ENCODE results near the gene CDH4.

Gene CDH4

GRCh38 chr20:61895016-61895415, 643.0 kb downstream of the CDH4 start:
- DNase-seq, result no peak

DNA sequence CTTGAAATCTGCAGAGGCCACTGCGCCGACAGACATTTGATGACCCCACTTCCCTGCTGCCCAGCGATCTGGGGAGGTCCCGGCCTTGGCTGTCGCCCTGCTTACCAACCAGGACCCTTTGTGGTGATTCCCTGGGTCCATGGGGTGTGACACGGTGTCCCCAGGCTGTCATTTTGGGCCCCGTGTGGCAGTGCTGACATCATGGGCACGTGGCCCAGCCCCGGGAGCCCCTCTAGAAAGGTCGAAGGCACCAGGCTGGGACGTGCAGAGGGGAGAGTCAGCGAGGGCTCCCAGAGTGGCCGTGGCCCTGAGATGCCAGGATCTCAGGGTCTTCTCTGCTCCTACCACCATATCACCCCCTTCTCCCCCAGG, 643.6 kb downstream of the CDH4 start:
- DNase-seq, result no peak

DNA sequence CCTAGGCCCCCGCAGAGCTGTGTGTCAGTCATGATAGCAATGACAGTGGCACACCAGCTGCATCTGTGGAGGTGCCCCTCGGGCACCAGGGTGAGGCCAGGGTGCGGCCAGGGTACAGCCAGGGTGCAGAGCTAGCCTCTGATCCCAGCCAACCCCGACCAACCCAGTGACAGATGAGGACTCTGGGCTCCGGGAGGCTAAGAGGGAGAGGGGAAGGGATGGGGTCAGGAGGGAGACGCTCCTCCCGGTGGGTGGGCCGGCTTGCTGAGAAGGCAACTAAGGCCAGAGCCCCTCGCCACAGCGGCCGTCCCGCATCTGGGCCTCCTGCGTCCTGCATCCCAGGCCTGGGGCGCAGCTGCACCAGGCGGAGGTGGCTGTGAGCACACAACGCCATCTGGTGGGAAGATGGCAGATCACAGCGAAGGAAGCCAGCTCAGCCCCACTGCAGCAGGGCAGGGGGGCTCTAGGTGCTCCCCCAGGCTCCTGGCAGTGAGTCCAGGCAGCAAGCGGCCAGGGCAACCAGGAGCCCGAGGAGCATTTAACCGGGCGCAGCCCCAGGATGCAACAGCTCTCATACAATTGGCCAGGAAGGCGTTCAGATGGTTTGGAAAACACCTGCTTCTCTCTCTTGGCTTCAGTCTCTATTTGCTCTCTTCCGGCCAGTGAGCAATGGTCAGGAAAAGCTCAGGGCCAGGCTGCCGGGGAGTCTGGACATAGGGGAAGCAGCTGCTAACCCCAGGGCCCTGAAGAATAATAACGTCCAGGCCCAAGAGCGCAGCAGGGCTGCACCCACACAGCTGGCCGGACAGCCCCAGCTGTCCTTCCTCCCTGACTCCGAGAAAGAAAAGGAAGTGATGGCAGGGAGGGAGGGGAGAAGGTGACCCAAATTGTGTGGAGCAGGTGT, 644.2 kb downstream of the CDH4 start:
- no peak for DNase-seq

DNA sequence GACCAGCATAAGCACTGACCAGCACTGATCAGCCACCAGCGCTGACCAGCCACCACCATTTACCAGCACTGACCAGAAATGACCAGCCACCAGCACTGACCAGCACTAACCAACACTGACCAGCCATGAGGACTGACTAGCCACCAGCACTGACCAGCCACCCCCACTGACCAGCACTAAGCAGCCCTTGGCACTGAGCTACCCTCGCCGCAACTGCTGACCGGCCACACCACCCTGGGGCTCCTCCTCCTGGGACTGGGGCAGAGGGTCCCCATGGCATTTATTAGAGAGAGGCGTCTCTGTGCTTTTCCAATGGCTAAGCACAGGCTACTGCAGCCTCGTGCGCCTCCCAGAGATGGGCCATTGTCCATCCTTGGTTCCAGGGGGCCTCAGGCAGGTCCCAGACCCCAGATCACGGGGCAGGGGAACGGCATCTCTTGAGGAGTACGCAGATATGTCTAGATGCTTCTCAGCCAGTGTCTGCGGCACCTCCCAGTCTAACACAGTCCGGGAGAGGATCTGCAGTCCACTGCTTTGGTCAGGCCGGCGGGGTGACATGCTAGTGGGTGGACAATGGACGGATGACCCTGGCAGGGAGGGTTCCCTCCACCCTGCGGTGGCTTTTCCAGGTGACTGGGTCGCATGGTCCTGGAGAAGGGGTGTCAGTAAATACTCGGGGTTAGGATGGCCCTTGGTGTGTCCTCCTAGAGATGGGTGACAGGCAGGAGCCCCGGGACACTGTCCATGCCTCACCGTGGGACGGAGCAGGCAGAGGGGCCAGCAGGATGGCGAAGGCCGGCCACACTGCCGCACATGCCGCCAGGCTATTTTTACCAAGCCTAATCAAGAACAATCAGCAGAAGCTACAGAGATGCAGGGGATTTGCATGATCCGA, 645.6 kb downstream of the CDH4 start:
- no peak for DNase-seq

GRCh38 chr20:61898405-61898804, 646.3 kb downstream of the CDH4 start:
- DNase-seq, result no peak

DNA sequence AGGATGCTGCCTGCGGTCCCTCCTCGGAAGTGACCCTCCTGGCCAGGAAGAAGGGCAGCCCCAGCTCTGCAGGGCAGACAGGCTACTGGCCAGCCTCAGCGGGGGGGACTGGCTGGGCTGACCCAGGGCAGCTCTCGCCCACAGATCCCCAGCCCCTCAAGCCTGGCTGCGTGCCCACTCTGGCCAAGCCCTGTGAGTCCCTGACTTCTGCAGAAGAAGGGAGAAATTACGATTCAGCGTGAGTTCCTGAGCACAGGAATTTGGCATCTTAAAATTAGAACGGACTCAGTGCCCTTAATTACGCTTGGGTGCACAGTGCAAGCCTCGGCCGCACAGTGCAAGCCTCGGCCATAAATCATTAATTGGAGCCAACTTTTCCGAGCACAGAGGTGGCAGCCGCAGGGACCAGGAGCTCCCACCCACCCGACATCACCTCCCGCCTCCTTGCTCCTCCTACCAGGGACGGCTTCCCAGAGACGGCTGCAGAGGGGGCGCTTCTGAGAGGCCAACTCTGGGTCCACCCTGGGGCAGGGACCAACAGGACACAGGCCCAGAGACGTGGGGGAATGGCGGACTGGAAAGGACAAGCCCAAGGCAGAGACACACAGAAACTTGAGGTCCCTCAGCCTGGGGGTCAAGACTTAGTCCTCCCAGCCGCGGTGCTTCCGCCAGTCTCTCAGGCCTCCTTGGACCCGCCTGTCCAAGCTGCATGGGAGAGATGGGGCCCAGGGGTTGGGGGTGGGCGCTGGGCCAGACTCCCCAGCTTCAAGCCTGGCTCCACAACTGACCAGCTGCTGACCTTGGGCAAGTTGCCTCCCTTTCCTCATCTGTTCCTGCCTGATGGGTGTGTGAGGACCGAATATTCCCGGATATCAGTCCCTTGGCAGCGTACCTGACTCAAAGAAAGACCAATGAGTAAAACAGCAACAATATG, 648.2 kb downstream of the CDH4 start:
- no peak for DNase-seq

- DNase-seq, result no peak
These were observed 648.9 kb downstream of the CDH4 start for GRCh38 chr20:61900945-61901293.

DNA sequence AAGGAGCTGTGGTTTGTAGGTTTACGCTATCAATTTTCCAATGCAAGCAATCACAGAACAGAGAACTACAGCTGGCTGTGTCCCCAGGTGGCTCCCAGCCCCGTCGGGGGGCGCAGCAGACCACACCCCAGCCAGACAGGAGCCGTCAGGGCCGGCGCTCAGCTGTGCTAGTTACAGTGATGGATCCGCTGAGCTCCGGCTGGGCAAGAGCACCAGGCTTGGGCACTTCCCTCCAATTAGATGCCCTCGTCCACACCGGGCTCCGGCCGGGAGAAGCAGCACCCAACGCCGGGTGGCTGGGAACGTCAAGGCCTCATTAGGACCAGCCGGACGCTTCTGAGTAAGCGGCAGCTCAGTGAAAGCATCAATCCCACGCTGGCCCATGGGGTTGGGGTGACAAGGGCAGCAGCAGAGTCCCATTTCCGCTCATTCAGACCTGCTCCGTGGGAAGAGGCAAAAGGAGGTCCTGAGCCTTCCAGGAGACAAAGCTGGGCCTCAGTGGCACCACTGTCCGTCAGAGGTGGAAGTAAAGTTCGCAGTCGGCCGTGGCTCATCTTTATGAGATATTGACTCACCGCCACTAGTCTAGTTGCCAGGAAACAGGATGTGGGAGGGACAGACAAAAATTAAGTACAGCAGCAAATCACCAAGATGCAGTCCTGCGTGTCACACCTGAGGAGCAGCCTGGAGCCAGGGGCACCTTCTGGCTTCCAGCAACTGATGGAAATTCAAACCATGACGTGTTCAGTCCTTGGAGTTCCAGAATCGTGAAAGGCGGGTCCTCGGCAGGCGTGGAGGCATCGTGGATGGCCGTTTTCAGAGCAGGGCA, 649.5 kb downstream of the CDH4 start:
- DNase-seq, result no peak

DNA sequence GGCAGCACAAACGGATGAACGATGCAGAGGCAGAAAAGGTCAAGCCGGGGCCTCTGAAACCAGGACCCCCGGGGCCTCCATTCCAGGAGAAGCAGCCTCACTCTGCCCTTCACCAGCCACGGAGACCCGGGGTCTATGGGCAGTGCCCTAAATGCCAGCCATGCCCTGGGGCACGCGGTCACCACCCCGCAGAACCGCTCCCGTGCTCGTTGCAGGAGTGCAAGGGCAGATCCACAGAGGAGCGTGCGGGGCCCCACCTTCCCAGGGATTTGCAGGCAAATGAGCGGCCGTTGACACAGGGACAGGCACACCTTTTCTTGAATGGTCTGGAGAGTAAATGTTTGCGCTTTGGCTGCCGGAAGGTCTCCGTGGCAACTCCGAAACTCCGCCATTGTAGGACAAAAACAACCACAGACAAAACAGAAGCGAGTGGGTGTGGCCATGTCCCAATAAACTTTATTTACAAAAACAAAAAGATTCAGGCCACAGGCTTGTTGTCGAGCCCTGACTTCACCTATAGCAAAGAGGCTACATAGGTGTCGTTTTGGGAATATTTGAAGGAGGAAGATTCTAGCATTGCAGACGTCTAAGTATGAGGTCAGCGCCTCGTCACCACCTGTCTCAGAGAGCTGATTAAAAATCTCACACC, 650.3 kb downstream of the CDH4 start:
- no peak for DNase-seq

GRCh38 chr20:61903575-61904340, 651.7 kb downstream of the CDH4 start:
- DNase-seq, result no peak

DNA sequence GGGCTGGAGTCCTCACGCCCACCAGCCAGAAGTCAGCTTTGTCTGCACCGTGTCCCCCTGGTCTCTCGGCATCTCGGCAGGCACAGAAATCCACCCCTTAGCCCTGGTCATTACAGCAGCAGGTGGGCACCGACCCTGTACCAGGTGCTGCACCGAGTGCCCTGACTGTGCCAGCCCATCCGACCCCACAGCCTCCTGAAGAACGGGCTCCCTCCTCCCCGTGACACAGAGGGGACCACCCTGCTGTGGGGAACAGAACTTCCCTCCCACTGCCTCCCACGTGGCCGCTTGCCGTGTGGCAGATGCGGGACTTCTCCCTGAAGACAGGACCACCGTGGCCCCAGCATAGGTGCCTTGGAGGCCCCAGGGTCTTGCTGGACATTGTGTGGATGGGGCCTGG, 652.4 kb downstream of the CDH4 start:
- no peak for DNase-seq

DNA sequence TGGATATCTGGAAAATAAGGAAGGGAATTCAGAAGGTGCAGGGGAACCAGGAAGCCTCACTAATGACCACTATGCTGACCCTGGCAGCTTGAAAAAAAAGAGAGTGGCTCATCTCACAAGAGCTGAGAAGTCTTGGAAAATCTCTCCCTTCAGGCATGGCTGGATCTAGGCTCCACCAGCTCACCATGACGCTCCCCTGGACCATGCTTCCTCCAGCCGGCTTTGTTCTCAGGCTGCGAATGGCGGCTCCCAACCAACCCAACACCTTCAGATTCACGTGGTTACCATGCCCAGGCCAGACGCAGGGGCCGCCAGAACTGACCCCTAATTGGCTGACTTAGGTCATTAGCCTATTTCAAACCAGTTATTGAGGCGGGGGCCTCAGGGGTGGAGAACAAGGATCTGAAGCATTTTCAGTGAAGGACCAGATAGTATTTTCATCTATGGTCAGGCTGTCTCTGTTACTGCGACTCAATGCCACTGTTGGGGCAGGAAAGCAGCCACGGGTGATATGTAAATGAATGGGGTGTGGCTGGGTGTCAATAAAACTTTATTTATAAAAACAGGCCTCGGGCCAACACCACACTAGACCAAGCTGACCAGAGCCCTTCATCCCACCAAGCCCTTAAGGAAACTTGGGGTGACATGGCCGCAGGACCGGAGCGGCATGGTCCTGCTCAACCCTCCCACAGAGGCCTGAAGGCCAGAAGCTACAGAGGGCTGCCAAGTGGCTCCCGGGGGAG, 653.9 kb downstream of the CDH4 start:
- no peak for DNase-seq

- DNase-seq, result no peak
These were observed 655.2 kb downstream of the CDH4 start for GRCh38 chr20:61907081-61907891.

GRCh38 chr20:61908057-61909026, 656.3 kb downstream of the CDH4 start:
- DNase-seq, result no peak

DNA sequence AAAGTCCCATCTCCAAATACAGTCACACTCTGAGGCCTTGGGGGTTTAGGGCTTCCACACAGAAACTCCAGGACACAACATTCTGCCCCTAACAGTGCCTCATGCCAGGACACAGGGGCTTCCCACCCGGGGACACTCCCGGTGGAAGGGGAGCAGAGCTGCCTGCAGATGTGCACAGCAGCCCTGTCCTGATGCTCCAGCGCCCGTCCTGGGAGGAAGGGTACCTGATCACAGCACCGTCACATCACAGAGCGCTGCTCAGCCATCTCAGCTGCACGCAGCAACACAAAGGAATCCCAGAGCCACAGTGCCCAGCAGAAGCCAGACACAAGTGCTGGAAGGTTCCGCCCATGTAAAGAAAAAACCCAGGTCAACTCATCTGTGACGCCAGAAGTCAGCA, 657.0 kb downstream of the CDH4 start:
- no peak for DNase-seq

GRCh38 chr20:61909821-61910220, 657.8 kb downstream of the CDH4 start:
- DNase-seq, result no peak

DNA sequence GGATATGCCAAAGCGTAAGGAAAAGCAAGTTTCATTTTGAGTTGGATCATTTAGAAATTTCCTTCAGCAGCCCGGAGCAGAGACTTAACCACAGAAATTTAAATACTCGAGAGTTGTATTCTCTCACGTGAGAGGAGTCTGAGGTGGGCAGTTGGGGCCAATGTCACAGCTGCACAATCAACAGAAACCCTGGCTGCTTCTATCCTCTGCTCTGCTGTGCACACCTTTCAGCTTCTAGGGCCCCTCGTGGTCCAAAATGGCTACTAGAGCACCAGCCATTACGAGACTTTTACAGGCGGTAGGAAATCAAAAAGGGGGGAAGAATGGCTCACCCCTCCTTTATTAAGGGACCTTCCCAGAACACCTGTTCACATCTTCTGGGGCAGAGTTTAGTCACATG, 659.8 kb downstream of the CDH4 start:
- DNase-seq, result no peak

Measured in CD4-positive, alpha-beta T cell treated with Interleukin-15 for 1 hour (primary cell).